Ectodermal cell (in vitro differentiated cells): Measurements from ENCODE around the gene CHD5.

Experiments used
- H3K27ac ChIP-seq: 2 replicates; pipeline ENCODE4 v1.7.0; 2013; ENCODE audit warnings: mild to moderate bottlenecking, low read depth, low read length; ENCODE audit not compliant: insufficient read depth, poor library complexity, severe bottlenecking
- H3K27me3 ChIP-seq: 2 replicates; pipeline ENCODE4 v1.7.0; 2013; ENCODE audit warnings: mild to moderate bottlenecking, low read length; ENCODE audit not compliant: insufficient read depth, control insufficient read depth, poor library complexity, severe bottlenecking
- H3K36me3 ChIP-seq: one replicate; pipeline ENCODE4 v1.7.0; 2013; ENCODE audit warnings: low read length; ENCODE audit not compliant: control insufficient read depth, insufficient read depth
- H3K4me1 ChIP-seq: one replicate; pipeline ENCODE4 v1.7.0; 2013; ENCODE audit warnings: low read length; ENCODE audit not compliant: control insufficient read depth, insufficient read depth
- H3K4me3 ChIP-seq: 2 replicates; pipeline ENCODE4 v1.7.0; 2013; ENCODE audit warnings: low read depth, low read length, control low read depth; ENCODE audit not compliant: insufficient read depth
- H3K9me3 ChIP-seq: 2 replicates; pipeline ENCODE4 v1.7.0; 2013; ENCODE audit warnings: mild to moderate bottlenecking, low read length, moderate library complexity; ENCODE audit not compliant: control insufficient read depth
- WGBS, 2 experiments: methylation state at CpG; one replicate each; pipeline ENCODE4 v1.1.7; 2013; ENCODE audit warnings: missing lambda C conversion rate in 2 of 2; 5-methylcytosine and 5-hydroxymethylcytosine counted together

CHD5 gene

DNA sequence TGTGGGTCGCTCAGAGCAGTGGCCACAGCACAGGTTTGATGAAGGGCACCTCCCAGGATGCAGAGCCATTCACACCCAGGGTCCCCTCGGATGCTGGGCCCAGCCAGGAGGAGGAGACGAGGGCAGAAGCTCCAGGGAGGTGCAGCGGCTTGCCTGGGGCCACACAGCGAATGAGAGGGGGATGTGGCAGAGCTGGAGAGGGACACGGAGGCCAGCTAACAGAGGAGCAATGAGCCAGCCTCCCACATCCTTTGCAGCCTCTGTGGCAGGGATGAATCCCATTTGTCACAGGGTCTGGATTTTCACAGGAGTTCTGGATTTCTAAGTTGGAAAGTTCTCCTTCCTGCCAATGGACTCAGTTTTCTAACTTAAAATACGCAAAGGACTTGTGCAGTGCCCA, 35.9 kb downstream of the CHD5 start:
- Histone ChIP-seq H3K4me3 (no peak overlapping the region), H3K9me3 (no peaks in the 10 kb centered on the region), H3K36me3 (no peaks in the 10 kb centered on the region), H3K4me1 (peaks cover 25% of the 10 kb centered on the region), H3K27me3 (peaks cover 17% of the 10 kb centered on the region), H3K27ac (no peak overlapping the region)
- 85% methylated on average over 7 of the region's 7 CpGs for WGBS, 2 experiments

DNA sequence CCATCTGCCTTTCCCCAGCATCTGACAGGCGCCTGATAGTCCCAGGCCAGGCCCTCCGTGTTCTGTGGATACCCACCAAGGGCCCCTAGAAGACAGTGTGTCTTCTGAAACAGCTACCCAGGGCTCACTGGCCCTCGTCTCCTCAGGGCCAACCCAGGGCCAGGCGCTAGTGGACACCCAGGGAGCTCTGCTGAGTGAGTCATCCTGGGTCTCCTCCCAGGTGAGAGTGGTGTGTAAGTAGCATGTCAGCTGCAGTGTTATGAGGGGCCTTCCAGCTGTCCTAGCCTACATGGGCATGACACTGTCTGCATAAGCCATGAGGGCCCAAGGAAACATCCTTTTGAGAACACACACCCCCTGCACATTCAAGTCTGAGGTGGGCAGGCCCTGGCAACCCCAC, 36.7 kb downstream of the CHD5 start:
- Histone ChIP-seq H3K4me3 (no peak overlapping the region), H3K4me1 (peaks cover 24% of the 10 kb centered on the region), H3K36me3 (no peaks in the 10 kb centered on the region), H3K27ac (no peak overlapping the region), H3K9me3 (no peaks in the 10 kb centered on the region), H3K27me3 (peaks cover 10% of the 10 kb centered on the region)
- WGBS, 2 experiments, result 91 to 95% methylated on average over 4 of the region's 4 CpGs

DNA sequence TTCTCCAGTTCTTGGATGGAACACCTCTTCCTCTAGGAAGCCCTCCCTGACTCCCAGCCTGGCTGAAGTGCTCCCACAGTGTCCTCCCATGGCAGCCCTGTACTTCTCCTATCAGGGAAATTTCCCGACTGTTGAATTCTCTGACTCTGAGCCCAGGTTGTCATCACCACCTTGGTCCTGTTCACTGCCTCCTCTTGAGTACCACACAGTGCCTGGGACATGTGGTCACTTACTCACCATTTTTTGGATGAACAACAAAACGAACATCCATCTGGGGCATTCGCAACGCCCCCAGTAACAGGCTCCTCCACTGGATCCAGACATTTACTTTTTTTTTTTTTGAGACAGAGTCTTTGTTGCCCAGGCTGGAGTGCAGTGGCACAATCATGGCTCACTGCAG, 37.4 kb downstream of the CHD5 start:
- Histone ChIP-seq H3K27ac (no peak overlapping the region), H3K9me3 (no peaks in the 10 kb centered on the region), H3K4me3 (no peak overlapping the region), H3K27me3 (peaks cover 3% of the 10 kb centered on the region), H3K36me3 (no peaks in the 10 kb centered on the region), H3K4me1 (peaks cover 19% of the 10 kb centered on the region)
- WGBS, 2 experiments, result 92% methylated on average over 4 of the region's 4 CpGs

DNA sequence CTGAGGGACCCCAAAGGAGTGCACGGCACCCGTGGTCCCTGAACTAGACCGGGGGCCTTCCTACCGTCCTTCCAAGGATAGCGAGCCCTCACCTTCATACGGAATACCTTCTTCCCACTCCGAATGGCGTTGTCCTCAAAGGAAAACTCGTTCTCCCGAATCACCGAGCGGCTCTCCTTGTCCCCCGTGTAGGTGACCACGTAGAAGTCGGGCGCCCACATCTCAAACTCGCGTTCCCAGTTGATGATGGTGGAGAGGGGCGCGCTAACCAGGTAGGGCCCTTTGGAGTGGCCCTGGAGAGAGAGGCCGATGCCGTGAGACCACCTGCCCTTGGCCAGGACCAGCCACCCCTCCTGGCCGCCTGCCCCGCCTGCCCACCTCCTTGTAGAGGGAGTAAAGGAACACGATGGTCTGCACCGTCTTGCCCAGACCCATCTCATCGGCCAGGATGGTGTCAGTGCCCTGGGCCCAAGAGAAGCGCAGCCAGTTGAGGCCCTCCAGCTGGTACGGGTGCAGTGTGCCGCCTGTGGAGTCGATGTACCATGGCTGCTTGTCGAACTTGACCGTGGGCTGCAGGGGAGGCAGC, 38.0 kb downstream of the CHD5 start:
- H3K27me3 ChIP-seq, result no peaks in the 10 kb centered on the region
- WGBS, 2 experiments, result 95% methylated on average over 33 of the region's 33 CpGs
- H3K9me3 ChIP-seq, result no peaks in the 10 kb centered on the region
- H3K27ac ChIP-seq, result no peak overlapping the region
- H3K4me1 ChIP-seq, result peaks cover 19% of the 10 kb centered on the region
- H3K36me3 ChIP-seq, result no peaks in the 10 kb centered on the region
- H3K4me3 ChIP-seq, result no peak overlapping the region

DNA sequence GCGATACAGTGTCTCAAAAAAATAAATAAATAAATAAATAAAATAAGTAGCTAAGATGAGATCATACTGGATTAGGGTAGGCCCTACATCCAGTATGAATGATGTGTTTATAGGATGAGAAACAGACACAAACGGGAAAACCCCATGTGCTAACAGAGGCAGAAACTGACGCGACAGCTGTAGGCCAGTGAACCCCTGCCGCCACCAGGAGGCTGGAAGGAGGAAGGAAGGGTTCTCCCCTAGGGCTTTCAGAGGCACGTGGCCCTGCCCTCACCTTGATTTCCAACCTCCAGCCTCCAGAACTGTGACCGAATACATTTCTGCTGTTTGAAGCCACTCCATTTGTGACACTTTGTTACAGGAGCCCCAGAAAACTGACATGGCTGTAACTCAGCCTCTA, 38.5 kb downstream of the CHD5 start:
- WGBS, 2 experiments, result 52 to 58% methylated on average over 6 of the region's 7 CpGs
- Histone ChIP-seq H3K36me3 (no peaks in the 10 kb centered on the region), H3K4me3 (no peak overlapping the region), H3K9me3 (no peaks in the 10 kb centered on the region), H3K4me1 (peaks cover 19% of the 10 kb centered on the region), H3K27ac (no peak overlapping the region), H3K27me3 (no peaks in the 10 kb centered on the region)

DNA sequence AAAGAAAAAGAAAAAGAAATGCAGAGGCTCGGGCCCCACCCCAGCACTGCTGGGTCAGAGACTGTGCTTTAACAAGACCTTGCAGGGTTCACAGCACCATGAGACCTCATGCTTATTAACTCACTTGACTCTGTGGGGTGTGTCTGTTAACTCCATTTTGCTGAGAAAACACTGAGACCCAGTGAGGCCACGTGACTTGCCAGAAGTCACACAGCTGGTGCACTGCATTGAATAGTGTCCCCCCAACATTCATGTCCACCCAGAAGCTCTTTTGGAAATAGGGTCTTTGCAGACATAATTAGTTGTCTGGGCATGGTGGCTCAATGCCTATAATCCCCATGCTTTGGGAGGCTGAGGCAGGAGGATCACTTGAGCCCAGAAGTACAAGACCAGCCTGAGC, 39.7 kb downstream of the CHD5 start:
- Histone ChIP-seq H3K4me1 (peaks cover 13% of the 10 kb centered on the region), H3K36me3 (no peaks in the 10 kb centered on the region), H3K9me3 (no peaks in the 10 kb centered on the region), H3K4me3 (no peak overlapping the region), H3K27me3 (no peaks in the 10 kb centered on the region), H3K27ac (no peak overlapping the region)
- 91 to 98% methylated on average over 2 of the region's 2 CpGs for WGBS, 2 experiments

DNA sequence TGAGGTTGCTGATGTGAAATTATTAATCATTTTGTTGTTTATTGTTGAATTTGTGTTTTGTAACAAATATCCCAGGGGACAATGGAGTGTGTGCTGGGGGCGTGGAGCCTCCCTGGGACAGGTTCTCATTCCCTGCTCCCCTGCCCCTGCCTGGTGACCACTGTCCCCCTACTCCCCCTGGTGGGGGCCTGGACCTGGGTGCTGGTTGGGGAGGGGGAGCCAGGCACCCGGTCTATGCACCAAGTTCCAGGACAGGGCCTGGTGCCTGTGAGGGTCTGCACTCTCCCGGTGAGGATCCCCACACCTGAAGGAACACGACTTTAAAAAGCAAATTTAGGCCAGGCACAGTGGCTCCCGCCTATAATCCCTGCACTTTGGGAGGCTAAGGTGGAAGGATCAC, 42.4 kb downstream of the CHD5 start:
- Histone ChIP-seq H3K4me3 (no peak overlapping the region), H3K4me1 (no peaks in the 10 kb centered on the region), H3K27me3 (no peaks in the 10 kb centered on the region), H3K36me3 (no peaks in the 10 kb centered on the region), H3K9me3 (no peaks in the 10 kb centered on the region), H3K27ac (no peak overlapping the region)
- 77 to 84% methylated on average over 5 of the region's 5 CpGs for WGBS, 2 experiments

DNA sequence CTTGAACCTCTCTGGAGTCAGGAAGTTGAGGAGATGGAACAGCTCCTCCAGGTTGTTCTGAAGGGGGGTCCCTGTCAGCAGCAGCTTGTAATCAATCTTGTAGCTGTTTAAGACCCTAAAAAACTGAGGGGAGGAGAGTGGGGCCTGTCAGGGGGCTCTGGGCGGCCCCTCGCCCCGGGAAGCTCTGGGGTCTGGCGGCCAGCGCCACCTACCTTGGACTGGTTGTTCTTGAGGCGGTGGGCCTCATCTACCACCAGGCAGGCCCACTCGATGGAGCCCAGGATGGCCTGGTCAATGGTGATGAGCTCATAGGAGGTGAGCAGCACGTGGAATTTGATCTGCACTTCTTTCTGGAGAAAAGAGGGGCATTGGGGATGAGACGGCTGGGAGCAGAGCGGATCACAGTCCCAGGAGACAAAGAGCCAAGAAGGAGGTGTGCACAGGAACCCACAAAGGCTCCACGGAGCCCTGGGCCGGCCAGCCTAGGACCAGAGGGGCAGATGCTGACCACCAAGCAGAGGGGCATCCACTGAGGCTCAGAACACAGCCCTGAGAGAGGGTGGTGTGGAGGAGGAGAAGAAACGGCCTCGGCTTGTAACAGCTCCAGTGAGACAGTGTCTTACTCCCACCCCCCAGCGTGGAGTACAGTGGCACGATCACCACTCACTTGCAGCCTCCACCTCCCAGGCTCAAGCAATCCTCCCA, 43.5 kb downstream of the CHD5 start:
- Histone ChIP-seq H3K27me3 (no peaks in the 10 kb centered on the region), H3K4me1 (no peaks in the 10 kb centered on the region), H3K9me3 (no peaks in the 10 kb centered on the region), H3K36me3 (no peaks in the 10 kb centered on the region), H3K27ac (no peak overlapping the region), H3K4me3 (no peak overlapping the region)
- WGBS, 2 experiments, result 92 to 94% methylated on average over 16 of the region's 16 CpGs

DNA sequence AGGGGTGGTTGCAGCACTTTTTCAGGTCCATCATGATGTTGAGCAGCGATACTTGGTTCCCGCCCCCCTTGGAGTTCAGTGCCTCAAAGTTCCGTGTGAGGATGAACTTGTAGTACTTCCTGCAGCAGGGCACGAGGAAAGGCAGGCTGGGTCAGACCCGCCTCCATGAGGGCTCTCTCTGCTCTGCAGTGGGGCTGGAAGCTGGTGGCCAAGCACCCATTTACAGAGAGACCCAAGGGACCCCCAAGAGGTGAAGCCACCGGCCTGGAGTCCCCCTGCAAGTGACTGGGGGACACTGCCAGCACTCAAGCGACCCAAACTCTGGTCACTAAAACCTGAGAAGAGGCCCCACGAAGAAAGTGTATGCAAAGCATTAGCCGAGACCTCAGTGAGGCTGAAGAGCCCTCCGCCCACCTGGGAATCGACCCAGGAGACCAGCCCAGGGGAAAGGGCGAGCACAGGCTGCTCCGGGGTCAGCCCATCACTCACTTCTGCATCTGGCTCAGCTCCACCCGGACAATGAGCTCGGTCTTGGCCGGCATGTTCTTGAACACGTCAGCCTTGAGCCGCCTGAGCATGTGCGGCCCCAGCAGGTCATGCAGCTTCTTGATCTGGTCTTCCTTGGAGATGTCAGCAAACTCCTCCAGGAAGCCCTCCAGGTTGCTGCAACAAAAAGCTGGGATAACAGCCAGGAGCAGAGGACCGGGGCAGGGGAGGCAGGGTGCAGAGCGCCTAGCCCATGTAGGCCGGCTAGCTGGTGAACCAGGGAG, 45.2 kb downstream of the CHD5 start:
- Histone ChIP-seq H3K4me1 (no peaks in the 10 kb centered on the region), H3K27ac (no peak overlapping the region), H3K36me3 (no peaks in the 10 kb centered on the region), H3K4me3 (no peak overlapping the region), H3K9me3 (no peaks in the 10 kb centered on the region), H3K27me3 (no peaks in the 10 kb centered on the region)
- WGBS, 2 experiments, result 93 to 94% methylated on average over 22 of the region's 22 CpGs

DNA sequence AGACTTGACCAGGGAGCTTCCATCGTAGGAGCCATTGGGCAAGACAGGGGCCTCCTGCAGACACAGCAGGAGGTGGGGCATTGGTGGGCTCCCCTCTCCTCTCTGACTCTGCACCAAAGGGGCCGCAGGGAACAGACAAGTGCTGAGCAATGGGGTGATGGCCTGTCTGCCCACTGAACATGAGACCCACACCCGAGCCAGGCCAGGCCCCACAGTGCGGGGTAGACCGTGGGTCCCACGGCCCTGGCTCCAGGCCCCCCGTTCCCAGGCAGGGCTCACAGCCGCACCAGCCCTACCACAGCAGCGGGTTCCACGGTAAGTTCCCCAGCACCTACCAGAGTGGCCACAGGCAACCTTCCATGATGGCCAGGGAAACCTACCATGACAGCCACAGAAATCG, 45.9 kb downstream of the CHD5 start:
- Histone ChIP-seq H3K4me3 (no peak overlapping the region), H3K27ac (no peak overlapping the region), H3K4me1 (no peaks in the 10 kb centered on the region), H3K36me3 (no peaks in the 10 kb centered on the region), H3K27me3 (no peaks in the 10 kb centered on the region), H3K9me3 (no peaks in the 10 kb centered on the region)
- 95 to 96% methylated on average over 11 of the region's 11 CpGs for WGBS, 2 experiments
